ENCODE data around the gene ADCY5. TPM values are rescaled to one million over a fixed set of nuclear protein-coding genes. Genes with fewer than 3 reads are reported as not detected.
A peak's percentile ranks its signal among the peaks of the same experiment; 100 is the strongest.

The ADCY5 gene
- total and polyA plus RNA-seq, 8 donors = 3.4 to 17.6 (median 14.2) TPM

DNA sequence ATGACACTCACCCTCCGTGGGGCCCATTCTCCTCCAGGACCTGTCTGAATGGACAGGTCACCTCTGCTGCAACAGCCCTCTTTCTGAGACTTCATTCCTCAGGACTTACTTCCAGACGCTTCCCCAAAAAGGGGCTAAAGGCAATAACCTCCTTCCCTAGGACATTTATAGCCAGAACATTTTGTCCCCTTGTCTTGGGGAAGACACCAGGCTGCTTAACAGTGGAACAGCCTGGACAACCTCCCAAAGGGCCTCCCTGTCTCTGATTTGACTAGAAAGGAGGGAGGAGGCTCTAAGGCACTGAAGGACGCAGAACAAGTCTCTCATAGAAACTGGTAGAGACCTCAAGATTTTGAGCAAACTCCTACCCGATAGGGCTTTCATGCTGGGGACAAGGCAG lies 32.7 kb downstream of the ADCY5 start:
- ATAC-seq = no peak
- no peaks in the 10 kb centered on the region for H3K9me3 ChIP-seq
- H3K36me3 ChIP-seq = no peaks in the 10 kb centered on the region
- DNase-seq = no peak
- TF ChIP-seq, protein P1, sequence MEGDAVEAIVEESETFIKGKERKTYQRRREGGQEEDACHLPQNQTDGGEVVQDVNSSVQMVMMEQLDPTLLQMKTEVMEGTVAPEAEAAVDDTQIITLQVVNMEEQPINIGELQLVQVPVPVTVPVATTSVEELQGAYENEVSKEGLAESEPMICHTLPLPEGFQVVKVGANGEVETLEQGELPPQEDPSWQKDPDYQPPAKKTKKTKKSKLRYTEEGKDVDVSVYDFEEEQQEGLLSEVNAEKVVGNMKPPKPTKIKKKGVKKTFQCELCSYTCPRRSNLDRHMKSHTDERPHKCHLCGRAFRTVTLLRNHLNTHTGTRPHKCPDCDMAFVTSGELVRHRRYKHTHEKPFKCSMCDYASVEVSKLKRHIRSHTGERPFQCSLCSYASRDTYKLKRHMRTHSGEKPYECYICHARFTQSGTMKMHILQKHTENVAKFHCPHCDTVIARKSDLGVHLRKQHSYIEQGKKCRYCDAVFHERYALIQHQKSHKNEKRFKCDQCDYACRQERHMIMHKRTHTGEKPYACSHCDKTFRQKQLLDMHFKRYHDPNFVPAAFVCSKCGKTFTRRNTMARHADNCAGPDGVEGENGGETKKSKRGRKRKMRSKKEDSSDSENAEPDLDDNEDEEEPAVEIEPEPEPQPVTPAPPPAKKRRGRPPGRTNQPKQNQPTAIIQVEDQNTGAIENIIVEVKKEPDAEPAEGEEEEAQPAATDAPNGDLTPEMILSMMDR (IDR thresholded peaks at IDR 0.05) = no peak
- H3K27me3 ChIP-seq = no peaks in the 10 kb centered on the region
- no peak overlapping the region for H3K27ac ChIP-seq
- H3K4me1 ChIP-seq = no peaks in the 10 kb centered on the region
- intact Hi-C loops (cut with DNase I) = no loop called here
- H3K4me3 ChIP-seq = no peak overlapping the region

DNA sequence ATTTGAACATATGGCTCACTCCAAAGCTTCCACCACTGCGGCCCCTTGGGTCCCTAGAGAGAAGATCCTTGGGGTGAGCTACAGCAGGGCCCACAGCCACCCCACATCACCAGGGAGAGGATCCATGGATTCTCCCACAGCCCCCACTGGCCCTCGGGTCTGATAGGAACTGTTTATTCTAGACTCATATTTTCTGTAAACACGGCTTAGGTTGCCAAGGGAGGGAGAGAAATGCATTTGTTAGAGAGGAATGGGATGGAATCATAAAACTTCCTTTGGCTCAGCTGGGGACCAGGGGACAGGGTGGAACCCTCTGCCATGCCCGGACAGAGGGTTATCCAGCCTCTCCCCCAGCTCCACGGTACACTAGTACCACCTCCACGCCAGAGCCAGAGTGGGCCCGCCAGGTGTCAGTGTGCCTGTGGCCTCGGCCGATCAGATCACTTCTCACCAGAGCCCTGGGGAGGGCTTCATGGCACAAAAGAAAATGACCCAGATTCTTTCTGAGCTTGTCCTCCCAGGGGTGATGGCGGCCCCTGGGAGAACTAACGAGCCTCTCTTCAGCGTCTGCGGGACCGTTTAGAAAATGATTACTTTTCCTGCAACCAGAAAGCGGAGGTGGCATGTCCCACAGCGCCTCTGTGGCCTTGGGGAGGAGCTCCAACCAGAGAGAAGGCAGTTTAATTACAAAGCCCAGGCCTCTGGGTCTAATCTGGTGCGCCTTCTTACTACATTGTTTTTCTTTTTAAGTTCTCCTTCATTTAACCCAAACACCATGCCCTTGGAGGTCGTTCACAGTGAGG lies 33.7 kb downstream of the ADCY5 start:
- no peaks in the 10 kb centered on the region for H3K27me3 ChIP-seq
- DNase-seq (peak in 2 of 4 donors; percentile 64 to 74), ATAC-seq (no peak)
- no peak overlapping the region for H3K4me3 ChIP-seq
- intact Hi-C loops (cut with DNase I) = no loop called here
- no peaks in the 10 kb centered on the region for H3K36me3 ChIP-seq
- H3K9me3 ChIP-seq = no peaks in the 10 kb centered on the region
- TF ChIP-seq, protein P1 (IDR thresholded peaks at IDR 0.05) = no peak
- peak overlapping the region in 1 of 2 donors; percentile 13 for H3K27ac ChIP-seq
- no peaks in the 10 kb centered on the region for H3K4me1 ChIP-seq

DNA sequence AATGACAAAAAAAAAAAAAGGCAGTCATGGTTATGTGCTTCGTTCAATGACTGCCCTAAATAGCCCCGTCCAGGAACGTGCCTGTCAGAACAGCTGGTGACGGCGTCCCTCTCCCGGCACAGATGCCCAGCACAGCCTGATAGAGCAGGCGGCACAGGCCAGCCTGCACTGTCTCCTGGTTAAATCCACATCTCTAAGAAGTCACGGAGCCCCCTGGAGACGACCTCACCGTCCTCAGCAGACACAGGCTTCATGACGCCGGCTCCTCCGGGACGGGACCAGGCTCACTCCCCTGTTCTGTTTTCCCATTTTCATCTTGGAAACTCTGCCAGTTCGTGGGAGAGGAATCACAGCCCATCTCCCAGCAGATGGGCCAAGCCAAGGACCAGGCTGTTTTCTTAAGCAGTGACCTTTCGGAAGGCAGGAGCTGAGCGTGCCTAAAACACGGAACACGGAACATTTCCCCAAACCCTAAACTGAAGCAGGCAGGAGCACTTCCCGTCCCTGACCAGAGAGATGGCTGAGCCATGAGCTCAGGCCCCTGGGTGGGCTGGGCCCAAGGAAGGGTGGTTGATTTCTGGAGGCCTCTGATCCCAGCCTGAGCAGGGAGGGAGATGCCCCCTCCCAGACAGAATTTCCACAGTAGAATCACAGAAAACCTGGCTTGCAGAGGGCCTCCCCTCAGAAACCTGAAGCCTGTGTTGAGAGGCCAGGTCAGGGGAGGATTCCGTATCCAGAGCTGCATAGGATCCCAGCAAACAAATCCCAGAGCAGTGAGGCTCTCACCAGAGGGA lies 35.9 kb downstream of the ADCY5 start:
- intact Hi-C loops (cut with DNase I) = no loop called here
- no peaks in the 10 kb centered on the region for H3K4me1 ChIP-seq
- H3K9me3 ChIP-seq = no peaks in the 10 kb centered on the region
- DNase-seq (peak in 2 of 4 donors; percentile 43 to 57), ATAC-seq (peak; percentile 46)
- TF ChIP-seq, protein P1 (IDR thresholded peaks at IDR 0.05) = no peak
- H3K27ac ChIP-seq = peak overlapping the region in 1 of 2 donors; percentile 69
- H3K27me3 ChIP-seq = no peaks in the 10 kb centered on the region
- no peak overlapping the region for H3K4me3 ChIP-seq
- H3K36me3 ChIP-seq = no peaks in the 10 kb centered on the region

DNA sequence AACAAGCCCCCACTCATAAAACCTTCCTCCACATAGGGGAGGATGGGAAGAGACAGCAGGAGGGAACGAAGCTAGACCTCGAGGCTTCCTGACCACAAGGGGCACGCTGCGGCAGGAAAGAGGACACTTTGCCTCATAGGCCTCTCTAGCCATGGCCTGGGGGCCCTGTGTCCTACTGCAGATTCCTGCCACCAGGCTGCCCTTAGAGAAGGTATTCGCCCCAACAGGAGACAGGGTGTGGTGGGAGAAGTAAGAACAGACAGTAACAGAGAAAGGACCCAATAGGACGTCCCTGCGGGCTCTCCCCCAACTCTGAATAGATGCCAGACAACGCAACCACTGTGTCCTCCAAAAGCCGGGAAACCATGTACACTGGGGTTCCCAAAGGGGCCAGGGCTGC lies 36.8 kb downstream of the ADCY5 start:
- Histone ChIP-seq H3K27ac (no peak overlapping the region), H3K36me3 (no peaks in the 10 kb centered on the region), H3K27me3 (no peaks in the 10 kb centered on the region), H3K4me3 (no peak overlapping the region), H3K9me3 (no peaks in the 10 kb centered on the region), H3K4me1 (no peaks in the 10 kb centered on the region)
- intact Hi-C loops (cut with DNase I) = no loop called here
- TF ChIP-seq, protein P1 (IDR thresholded peaks at IDR 0.05) = no peak
- DNase-seq (no peak), ATAC-seq (no peak)
